GM23338 (cell line): Measurements from ENCODE around the gene CACUL1. TPM values are rescaled to one million over a fixed set of nuclear protein-coding genes. Genes with fewer than 3 reads are reported as not detected.
A peak's percentile ranks its signal among the peaks of the same experiment; 100 is the strongest.

Source experiments
- ATAC-seq: fragments of 200-7000 bp; cut with Tn5 transposase; 3 replicates; pipeline ENCODE4 v1.9.1; 2020
- DNase-seq: peaks from one replicate; pipeline ENCODE4 v3.0.0-alpha.2; 2015; ENCODE audit warnings: low spot score
- H2AFZ ChIP-seq: fragments of 200-600 bp; sonication (generic); 2 replicates; pipeline ENCODE4 v1.8.0; 2016; ENCODE audit warnings: antibody characterized with exemption, mild to moderate bottlenecking, moderate library complexity
- H3F3A ChIP-seq: fragments of 200-600 bp; sonication (generic); replicated peaks from 2 replicates; pipeline ENCODE4 v1.8.0; 2017; ENCODE audit warnings: antibody characterized with exemption, mixed run types, low read depth
- H3K27ac ChIP-seq: fragments of 200-600 bp; sonication (generic); 2 replicates; pipeline ENCODE4 v1.6.1; 2016; ENCODE audit warnings: low read depth
- H3K27me3 ChIP-seq: fragments of 200-600 bp; sonication (generic); 2 replicates; pipeline ENCODE4 v1.8.0; 2016; ENCODE audit warnings: mild to moderate bottlenecking, mixed run types, moderate library complexity; ENCODE audit not compliant: insufficient read depth
- H3K36me3 ChIP-seq: fragments of 200-600 bp; sonication (generic); 2 replicates; pipeline ENCODE4 v1.8.0; 2016; ENCODE audit warnings: mild to moderate bottlenecking; ENCODE audit not compliant: insufficient read depth
- H3K4me1 ChIP-seq: fragments of 200-600 bp; sonication (generic); 2 replicates; pipeline ENCODE4 v1.8.0; 2016; ENCODE audit warnings: mild to moderate bottlenecking, moderate library complexity; ENCODE audit not compliant: insufficient read depth
- H3K4me2 ChIP-seq: fragments of 200-600 bp; sonication (generic); 2 replicates; pipeline ENCODE4 v1.7.1; 2017; ENCODE audit warnings: mixed run types
- H3K4me3 ChIP-seq: fragments of 200-600 bp; sonication (generic); 2 replicates; pipeline ENCODE4 v1.6.1; 2016; ENCODE audit warnings: mixed run types
- H3K79me2 ChIP-seq: fragments of 200-600 bp; sonication (generic); replicated peaks from 2 replicates; pipeline ENCODE4 v1.8.0; 2017; ENCODE audit warnings: mild to moderate bottlenecking; ENCODE audit not compliant: insufficient read depth
- H3K9me2 ChIP-seq: fragments of 200-600 bp; sonication (generic); 2 replicates; pipeline ENCODE4 v1.8.0; 2017; ENCODE audit not compliant: insufficient read depth
- H4K20me1 ChIP-seq: fragments of 200-600 bp; sonication (generic); replicated peaks from 2 replicates; pipeline ENCODE4 v1.8.0; 2017; ENCODE audit warnings: mild to moderate bottlenecking; ENCODE audit not compliant: insufficient read depth
- H3K27ac Mint-ChIP-seq: 2 replicates; pipeline ENCODE4 v1.8.0; 2020; ENCODE audit warnings: inconsistent platforms, mild to moderate bottlenecking, moderate library complexity, mixed read lengths
- H3K27me3 Mint-ChIP-seq: 3 replicates; pipeline ENCODE4 v1.8.0; 2022; ENCODE audit warnings: low read depth, mild to moderate bottlenecking, moderate library complexity, mixed read lengths, inconsistent platforms; ENCODE audit not compliant: insufficient read depth, poor library complexity
- H3K36me3 Mint-ChIP-seq: 3 replicates; pipeline ENCODE4 v1.8.0; 2021; ENCODE audit warnings: low read depth, mild to moderate bottlenecking, inconsistent platforms, moderate library complexity, mixed read lengths
- H3K4me1 Mint-ChIP-seq: 3 replicates; pipeline ENCODE4 v1.8.0; 2020; ENCODE audit warnings: mild to moderate bottlenecking, inconsistent platforms, mixed read lengths
- H3K4me3 Mint-ChIP-seq: 3 replicates; pipeline ENCODE4 v1.8.0; 2021; ENCODE audit warnings: moderate library complexity, mild to moderate bottlenecking, inconsistent platforms, mixed read lengths
- H3K9me3 Mint-ChIP-seq: 3 replicates; pipeline ENCODE4 v1.8.0; 2020; ENCODE audit warnings: moderate library complexity, mild to moderate bottlenecking, inconsistent platforms, mixed read lengths
- CREB1 ChIP-seq: fragments of 250-450 bp; sonication (Bioruptor Pico); IDR thresholded peaks from 2 replicates; pipeline ENCODE4 v1.5.0; 2020; ENCODE audit warnings: low read depth, mild to moderate bottlenecking, moderate library complexity
- JUNB ChIP-seq: IDR thresholded peaks from one replicate; pipeline ENCODE4 v1.6.1; 2016; ENCODE audit warnings: antibody characterized with exemption; ENCODE audit not compliant: unreplicated experiment
- POLR2AphosphoS5 ChIP-seq: IDR thresholded peaks from 2 replicates; pipeline ENCODE4 v1.6.1; 2016; ENCODE audit warnings: antibody characterized with exemption, low read depth
- STAT1 ChIP-seq: IDR thresholded peaks from one replicate; pipeline ENCODE4 v1.6.1; 2016; ENCODE audit warnings: antibody characterized with exemption; ENCODE audit not compliant: unreplicated experiment
- polyA plus RNA-seq: library from polyadenylated mRNA; unstranded; fragments of >200 nt; fragmentation: Nextera tagmentation; extraction: Ambion mirVana; gene quantifications from 2 replicates; pipeline ENCODE4 v1.2.1, GENCODE V29; 2016
- total RNA-seq: library from RNA; depleted of rRNA; stranded (reverse); fragments of >200 nt; shearing (Covaris generic); gene quantifications from 2 replicates; pipeline ENCODE4 v1.2.3, GENCODE V29; 2014
- TF ChIP-seq, protein P1 (sequence below): fragments of 250-450 bp; sonication (Bioruptor Pico); IDR thresholded peaks from 2 replicates; pipeline ENCODE4 v1.5.0; 2020; ENCODE audit warnings: mild to moderate bottlenecking, moderate library complexity
- TF ChIP-seq, protein P2 (sequence below): IDR thresholded peaks from one replicate; pipeline ENCODE4 v1.6.1; 2018; ENCODE audit warnings: antibody characterized with exemption; ENCODE audit not compliant: unreplicated experiment
- TF ChIP-seq, protein P3 (sequence below), 2 experiments: fragments of 200-600 bp in 1 of 2; sonication (generic) in 1 of 2; conservative IDR thresholded peaks; 2 replicates each; pipeline versions ENCODE4 v1.5.1 to v1.6.1; 2016 to 2017; ENCODE audit warnings: antibody characterized with exemption in 2 of 2, low read depth in 2 of 2, mild to moderate bottlenecking in 2 of 2, moderate library complexity in 1 of 2

Gene CACUL1
- total and polyA plus RNA-seq, 2 experiments from 2014 or later, result 46.4 to 59.4 TPM

DNA sequence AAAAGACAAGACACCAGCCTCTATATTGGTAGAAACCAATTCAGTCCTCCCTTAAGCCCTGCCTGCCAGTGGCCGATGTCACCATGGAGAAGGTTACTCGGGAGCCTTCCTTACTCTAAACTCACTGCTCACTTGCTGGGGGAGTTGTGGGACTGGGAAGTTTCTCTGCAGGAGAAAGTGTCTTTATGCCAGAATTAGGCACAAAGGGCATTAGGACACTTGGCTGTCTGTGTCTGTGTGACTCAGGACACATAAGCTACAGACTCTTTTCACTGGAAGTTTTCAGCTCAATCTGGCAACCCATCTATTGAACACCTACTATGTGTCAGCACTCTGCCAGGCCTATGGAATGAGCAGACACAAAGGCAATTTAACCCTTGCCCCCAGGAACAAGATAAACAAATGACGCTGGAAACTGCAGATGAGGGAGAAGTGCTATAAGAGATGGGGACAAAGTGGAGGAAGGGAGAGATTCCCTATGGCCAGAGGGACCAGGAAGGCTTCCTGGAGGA is 49.5 kb upstream of the CACUL1 start:
- Mint-ChIP-seq H3K27me3 (peaks cover 4% of the 10 kb centered on the region), H3K4me3 (no peak overlapping the region), H3K27ac (no peak overlapping the region), H3K4me1 (no peaks in the 10 kb centered on the region), H3K36me3 (no peaks in the 10 kb centered on the region), H3K9me3 (no peaks in the 10 kb centered on the region)
- no peaks in the 10 kb centered on the region for H3K79me2 ChIP-seq
- no peaks in the 10 kb centered on the region for H3K4me1 ChIP-seq
- H2AFZ ChIP-seq, result 0 out of 2 replicates have a peak overlapping the region, but pooled peaks have one; percentile 52
- H3K9me2 ChIP-seq, result no peaks in the 10 kb centered on the region
- no peaks in the 10 kb centered on the region for H3K36me3 ChIP-seq
- no peaks in the 10 kb centered on the region for H3F3A ChIP-seq
- no peak overlapping the region for H3K4me2 ChIP-seq
- no peaks in the 10 kb centered on the region for H4K20me1 ChIP-seq
- ATAC-seq (no peak), DNase-seq (no peak)
- no peak overlapping the region for H3K27ac ChIP-seq
- no peak overlapping the region for H3K4me3 ChIP-seq
- H3K27me3 ChIP-seq, result no peaks in the 10 kb centered on the region
- TF ChIP-seq, protein P1, sequence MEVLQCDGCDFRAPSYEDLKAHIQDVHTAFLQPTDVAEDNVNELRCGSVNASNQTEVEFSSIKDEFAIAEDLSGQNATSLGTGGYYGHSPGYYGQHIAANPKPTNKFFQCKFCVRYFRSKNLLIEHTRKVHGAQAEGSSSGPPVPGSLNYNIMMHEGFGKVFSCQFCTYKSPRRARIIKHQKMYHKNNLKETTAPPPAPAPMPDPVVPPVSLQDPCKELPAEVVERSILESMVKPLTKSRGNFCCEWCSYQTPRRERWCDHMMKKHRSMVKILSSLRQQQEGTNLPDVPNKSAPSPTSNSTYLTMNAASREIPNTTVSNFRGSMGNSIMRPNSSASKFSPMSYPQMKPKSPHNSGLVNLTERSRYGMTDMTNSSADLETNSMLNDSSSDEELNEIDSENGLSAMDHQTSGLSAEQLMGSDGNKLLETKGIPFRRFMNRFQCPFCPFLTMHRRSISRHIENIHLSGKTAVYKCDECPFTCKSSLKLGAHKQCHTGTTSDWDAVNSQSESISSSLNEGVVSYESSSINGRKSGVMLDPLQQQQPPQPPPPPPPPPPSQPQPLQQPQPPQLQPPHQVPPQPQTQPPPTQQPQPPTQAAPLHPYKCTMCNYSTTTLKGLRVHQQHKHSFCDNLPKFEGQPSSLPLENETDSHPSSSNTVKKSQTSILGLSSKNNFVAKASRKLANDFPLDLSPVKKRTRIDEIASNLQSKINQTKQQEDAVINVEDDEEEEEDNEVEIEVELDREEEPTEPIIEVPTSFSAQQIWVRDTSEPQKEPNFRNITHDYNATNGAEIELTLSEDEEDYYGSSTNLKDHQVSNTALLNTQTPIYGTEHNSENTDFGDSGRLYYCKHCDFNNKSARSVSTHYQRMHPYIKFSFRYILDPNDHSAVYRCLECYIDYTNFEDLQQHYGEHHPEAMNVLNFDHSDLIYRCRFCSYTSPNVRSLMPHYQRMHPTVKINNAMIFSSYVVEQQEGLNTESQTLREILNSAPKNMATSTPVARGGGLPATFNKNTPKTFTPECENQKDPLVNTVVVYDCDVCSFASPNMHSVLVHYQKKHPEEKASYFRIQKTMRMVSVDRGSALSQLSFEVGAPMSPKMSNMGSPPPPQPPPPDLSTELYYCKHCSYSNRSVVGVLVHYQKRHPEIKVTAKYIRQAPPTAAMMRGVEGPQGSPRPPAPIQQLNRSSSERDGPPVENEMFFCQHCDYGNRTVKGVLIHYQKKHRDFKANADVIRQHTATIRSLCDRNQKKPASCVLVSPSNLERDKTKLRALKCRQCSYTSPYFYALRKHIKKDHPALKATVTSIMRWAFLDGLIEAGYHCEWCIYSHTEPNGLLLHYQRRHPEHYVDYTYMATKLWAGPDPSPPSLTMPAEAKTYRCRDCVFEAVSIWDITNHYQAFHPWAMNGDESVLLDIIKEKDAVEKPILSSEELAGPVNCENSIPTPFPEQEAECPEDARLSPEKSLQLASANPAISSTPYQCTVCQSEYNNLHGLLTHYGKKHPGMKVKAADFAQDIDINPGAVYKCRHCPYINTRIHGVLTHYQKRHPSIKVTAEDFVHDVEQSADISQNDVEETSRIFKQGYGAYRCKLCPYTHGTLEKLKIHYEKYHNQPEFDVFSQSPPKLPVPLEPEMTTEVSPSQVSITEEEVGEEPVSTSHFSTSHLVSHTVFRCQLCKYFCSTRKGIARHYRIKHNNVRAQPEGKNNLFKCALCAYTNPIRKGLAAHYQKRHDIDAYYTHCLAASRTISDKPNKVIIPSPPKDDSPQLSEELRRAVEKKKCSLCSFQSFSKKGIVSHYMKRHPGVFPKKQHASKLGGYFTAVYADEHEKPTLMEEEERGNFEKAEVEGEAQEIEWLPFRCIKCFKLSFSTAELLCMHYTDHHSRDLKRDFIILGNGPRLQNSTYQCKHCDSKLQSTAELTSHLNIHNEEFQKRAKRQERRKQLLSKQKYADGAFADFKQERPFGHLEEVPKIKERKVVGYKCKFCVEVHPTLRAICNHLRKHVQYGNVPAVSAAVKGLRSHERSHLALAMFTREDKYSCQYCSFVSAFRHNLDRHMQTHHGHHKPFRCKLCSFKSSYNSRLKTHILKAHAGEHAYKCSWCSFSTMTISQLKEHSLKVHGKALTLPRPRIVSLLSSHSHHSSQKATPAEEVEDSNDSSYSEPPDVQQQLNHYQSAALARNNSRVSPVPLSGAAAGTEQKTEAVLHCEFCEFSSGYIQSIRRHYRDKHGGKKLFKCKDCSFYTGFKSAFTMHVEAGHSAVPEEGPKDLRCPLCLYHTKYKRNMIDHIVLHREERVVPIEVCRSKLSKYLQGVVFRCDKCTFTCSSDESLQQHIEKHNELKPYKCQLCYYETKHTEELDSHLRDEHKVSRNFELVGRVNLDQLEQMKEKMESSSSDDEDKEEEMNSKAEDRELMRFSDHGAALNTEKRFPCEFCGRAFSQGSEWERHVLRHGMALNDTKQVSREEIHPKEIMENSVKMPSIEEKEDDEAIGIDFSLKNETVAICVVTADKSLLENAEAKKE, result no peak
- no peak for TF ChIP-seq POLR2AphosphoS5
- TF ChIP-seq JUNB, result no peak
- no peak for TF ChIP-seq STAT1

DNA sequence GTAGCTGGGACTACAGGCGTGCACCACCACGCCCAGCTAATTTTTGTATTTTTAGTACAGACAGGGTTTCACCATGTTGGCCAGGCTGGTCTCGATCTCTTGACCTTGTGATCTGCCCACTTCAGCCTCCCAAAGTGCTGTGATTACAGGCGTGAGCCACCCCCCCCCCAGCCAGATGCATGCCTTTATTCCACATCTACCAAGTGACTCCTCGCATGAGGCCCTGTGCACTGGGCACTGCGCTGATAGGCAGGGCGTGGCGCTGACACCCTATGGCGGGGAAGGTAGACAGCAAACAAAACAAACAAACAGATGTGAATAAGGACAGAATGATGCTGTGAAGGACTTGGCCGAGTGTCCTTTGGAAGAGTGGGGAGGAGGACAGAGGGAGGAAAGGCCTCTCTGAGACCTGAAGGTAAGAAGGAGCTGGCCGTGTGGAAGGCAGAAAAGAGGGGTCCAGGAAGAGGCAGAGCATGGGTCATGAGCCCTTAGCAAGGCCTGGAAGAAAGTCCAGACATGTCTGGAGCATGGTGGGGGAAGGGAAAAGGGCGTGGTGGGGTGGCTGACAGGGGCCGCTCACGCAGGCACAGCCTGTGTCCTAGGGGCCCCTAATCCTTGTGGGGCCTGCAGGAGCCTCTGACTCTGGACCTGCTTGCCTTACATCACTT is 47.5 kb upstream of the CACUL1 start:
- Histone ChIP-seq H3K4me3 (no peak overlapping the region), H3K4me1 (no peaks in the 10 kb centered on the region), H3K79me2 (no peaks in the 10 kb centered on the region), H3K9me2 (no peaks in the 10 kb centered on the region), H3F3A (no peaks in the 10 kb centered on the region), H2AFZ (no peak overlapping the region), H3K36me3 (no peaks in the 10 kb centered on the region), H3K4me2 (no peak overlapping the region), H4K20me1 (no peaks in the 10 kb centered on the region), H3K27me3 (no peaks in the 10 kb centered on the region), H3K27ac (no peak overlapping the region)
- ATAC-seq (no peak), DNase-seq (no peak)
- H3K9me3 Mint-ChIP-seq, result no peaks in the 10 kb centered on the region; the same call in 2 of the 3 replicates
- H3K27ac Mint-ChIP-seq, result no peak overlapping the region
- no peaks in the 10 kb centered on the region for H3K36me3 Mint-ChIP-seq
- H3K4me3 Mint-ChIP-seq, result no peak overlapping the region
- H3K4me1 Mint-ChIP-seq, result no peaks in the 10 kb centered on the region
- peaks cover 5% of the 10 kb centered on the region for H3K27me3 Mint-ChIP-seq
- TF ChIP-seq POLR2AphosphoS5 (no peak), CREB1 (CRISPR knock-in tag) (no peak), JUNB (no peak), STAT1 (no peak)
- TF ChIP-seq, protein P2, sequence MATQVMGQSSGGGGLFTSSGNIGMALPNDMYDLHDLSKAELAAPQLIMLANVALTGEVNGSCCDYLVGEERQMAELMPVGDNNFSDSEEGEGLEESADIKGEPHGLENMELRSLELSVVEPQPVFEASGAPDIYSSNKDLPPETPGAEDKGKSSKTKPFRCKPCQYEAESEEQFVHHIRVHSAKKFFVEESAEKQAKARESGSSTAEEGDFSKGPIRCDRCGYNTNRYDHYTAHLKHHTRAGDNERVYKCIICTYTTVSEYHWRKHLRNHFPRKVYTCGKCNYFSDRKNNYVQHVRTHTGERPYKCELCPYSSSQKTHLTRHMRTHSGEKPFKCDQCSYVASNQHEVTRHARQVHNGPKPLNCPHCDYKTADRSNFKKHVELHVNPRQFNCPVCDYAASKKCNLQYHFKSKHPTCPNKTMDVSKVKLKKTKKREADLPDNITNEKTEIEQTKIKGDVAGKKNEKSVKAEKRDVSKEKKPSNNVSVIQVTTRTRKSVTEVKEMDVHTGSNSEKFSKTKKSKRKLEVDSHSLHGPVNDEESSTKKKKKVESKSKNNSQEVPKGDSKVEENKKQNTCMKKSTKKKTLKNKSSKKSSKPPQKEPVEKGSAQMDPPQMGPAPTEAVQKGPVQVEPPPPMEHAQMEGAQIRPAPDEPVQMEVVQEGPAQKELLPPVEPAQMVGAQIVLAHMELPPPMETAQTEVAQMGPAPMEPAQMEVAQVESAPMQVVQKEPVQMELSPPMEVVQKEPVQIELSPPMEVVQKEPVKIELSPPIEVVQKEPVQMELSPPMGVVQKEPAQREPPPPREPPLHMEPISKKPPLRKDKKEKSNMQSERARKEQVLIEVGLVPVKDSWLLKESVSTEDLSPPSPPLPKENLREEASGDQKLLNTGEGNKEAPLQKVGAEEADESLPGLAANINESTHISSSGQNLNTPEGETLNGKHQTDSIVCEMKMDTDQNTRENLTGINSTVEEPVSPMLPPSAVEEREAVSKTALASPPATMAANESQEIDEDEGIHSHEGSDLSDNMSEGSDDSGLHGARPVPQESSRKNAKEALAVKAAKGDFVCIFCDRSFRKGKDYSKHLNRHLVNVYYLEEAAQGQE, result no peak
- TF ChIP-seq, protein P3, sequence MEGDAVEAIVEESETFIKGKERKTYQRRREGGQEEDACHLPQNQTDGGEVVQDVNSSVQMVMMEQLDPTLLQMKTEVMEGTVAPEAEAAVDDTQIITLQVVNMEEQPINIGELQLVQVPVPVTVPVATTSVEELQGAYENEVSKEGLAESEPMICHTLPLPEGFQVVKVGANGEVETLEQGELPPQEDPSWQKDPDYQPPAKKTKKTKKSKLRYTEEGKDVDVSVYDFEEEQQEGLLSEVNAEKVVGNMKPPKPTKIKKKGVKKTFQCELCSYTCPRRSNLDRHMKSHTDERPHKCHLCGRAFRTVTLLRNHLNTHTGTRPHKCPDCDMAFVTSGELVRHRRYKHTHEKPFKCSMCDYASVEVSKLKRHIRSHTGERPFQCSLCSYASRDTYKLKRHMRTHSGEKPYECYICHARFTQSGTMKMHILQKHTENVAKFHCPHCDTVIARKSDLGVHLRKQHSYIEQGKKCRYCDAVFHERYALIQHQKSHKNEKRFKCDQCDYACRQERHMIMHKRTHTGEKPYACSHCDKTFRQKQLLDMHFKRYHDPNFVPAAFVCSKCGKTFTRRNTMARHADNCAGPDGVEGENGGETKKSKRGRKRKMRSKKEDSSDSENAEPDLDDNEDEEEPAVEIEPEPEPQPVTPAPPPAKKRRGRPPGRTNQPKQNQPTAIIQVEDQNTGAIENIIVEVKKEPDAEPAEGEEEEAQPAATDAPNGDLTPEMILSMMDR (conservative IDR thresholded peaks at IDR 0.05; ENCODE audit: low read depth in 2 of 2), result no peak
